Measurements from ENCODE around the gene PRKCA.

Gene PRKCA

DNA sequence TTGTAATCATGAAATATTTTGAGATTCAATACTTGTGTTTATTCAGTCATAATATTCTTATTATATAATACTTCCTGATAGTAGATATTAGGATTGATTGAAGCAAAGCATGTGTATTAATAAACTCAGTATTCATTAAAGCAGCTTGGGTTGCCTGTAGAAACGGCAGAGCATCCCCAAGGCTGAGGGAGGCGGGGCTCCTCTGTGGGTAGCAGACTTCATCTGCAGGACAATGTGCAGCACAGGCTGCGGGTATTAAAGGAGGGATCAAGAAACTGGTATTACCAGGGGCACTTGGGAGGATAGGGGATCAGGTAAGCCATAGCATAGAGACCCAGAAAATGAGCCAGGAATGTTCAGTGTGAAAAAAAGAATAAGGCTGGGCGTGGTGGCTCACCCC is 213.6 kb downstream of the PRKCA start:
- H3K27me3 ChIP-seq (ENCODE audit: control insufficient read depth, insufficient read depth, low read length): no peaks in the 10 kb centered on the region
- DNase-seq (ENCODE audit: low read depth, low spot score): no peak
- no peaks in the 10 kb centered on the region for H3K4me1 ChIP-seq (ENCODE audit: control insufficient read depth, insufficient read depth, low read length)
- no CpG with 5 or more reads among the region's 4 CpGs for whole genome bisulfite sequencing (ENCODE audit: insufficient coverage, insufficient read length)
- H3K9me3 ChIP-seq (ENCODE audit: control insufficient read depth, insufficient read depth, low read length): no peaks in the 10 kb centered on the region
- no peaks in the 10 kb centered on the region for H3K36me3 ChIP-seq (ENCODE audit: control insufficient read depth, insufficient read depth, low read length)
- no peak overlapping the region for H3K27ac ChIP-seq (ENCODE audit: low read length)
- H3K4me3 ChIP-seq (ENCODE audit: low read length): no peak overlapping the region

DNA sequence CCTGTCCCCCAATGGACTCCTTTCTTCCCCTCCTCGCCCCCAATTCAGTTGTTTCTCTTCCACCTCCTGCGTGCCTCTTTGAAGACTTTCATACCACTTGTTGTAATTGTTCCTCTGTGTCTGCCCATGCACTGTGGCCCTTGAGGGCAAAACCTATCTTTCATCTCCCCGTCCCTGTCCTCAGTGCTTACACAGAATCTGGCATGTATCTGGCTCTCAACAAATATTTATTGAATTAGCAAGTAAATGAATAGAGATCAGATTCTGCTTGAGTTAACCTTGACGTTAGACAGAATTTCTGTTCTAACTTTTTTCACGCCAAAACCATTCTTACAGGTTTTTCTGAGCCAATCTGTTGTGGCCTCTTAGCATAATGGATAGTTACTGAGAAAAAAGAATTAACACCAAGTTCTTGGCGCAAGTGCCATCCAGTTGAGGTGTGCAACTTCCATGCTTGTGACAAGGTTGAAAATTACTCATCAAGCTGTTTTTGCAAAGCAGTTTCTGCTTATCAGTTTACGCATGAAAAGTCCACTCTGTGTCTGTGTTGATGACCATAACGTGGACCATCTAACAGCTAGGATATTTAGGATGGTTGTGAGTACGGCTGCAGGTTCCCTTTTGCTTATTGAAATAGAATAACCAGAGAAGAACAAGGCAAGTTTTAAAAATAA is 215.1 kb downstream of the PRKCA start:
- Histone ChIP-seq H3K4me3 (ENCODE audit: low read length) (no peak overlapping the region), H3K27ac (ENCODE audit: low read length) (no peak overlapping the region), H3K9me3 (ENCODE audit: control insufficient read depth, insufficient read depth, low read length) (no peaks in the 10 kb centered on the region), H3K27me3 (ENCODE audit: control insufficient read depth, insufficient read depth, low read length) (no peaks in the 10 kb centered on the region), H3K36me3 (ENCODE audit: control insufficient read depth, insufficient read depth, low read length) (no peaks in the 10 kb centered on the region), H3K4me1 (ENCODE audit: control insufficient read depth, insufficient read depth, low read length) (no peaks in the 10 kb centered on the region)
- WGBS (ENCODE audit: insufficient coverage, insufficient read length): no CpG with 5 or more reads among the region's 9 CpGs
- no peak for DNase-seq (ENCODE audit: low read depth, low spot score)

DNA sequence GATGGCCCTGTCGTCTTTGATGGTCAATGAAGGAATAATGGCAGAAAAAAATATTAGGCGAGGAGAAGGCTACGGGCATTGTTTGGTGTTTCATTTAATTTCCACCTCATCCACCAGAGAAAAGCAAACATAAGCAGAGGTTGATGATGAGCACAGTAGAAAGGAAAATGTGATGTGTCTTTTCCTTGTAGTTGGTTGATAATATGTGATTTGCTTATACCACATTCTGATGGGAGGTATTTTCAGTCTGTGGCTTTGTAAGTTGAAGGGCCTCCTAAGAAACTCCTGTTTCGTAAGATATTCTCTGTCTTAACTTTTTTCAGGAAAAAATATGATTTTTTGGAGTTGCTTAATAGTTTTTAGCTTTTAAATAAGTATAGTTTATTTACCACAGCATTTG is 215.7 kb downstream of the PRKCA start:
- Histone ChIP-seq H3K9me3 (ENCODE audit: control insufficient read depth, insufficient read depth, low read length) (no peaks in the 10 kb centered on the region), H3K36me3 (ENCODE audit: control insufficient read depth, insufficient read depth, low read length) (no peaks in the 10 kb centered on the region), H3K4me1 (ENCODE audit: control insufficient read depth, insufficient read depth, low read length) (no peaks in the 10 kb centered on the region), H3K4me3 (ENCODE audit: low read length) (no peak overlapping the region), H3K27me3 (ENCODE audit: control insufficient read depth, insufficient read depth, low read length) (no peaks in the 10 kb centered on the region), H3K27ac (ENCODE audit: low read length) (no peak overlapping the region)
- WGBS (ENCODE audit: insufficient coverage, insufficient read length): no CpG with 5 or more reads among the region's 4 CpGs
- DNase-seq (ENCODE audit: low read depth, low spot score): no peak

DNA sequence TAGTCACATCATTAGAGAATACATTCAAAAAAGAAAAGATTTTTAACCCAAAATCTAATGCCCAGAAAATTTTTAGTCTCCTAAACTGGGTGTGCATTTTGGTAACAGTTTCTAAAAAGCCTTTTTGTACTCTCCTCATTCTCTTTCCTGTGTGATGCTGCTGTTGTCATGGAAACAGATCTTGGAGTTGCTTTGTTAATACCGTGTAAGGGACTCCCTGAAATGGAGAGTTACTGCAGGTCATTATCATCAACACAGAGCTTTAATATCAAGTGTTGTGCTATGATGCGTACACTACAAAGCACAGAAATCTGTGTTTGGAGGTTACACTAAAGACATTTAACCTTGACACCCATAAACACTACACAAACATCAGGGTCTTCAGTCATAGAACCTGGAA is 216.3 kb downstream of the PRKCA start:
- Histone ChIP-seq H3K9me3 (ENCODE audit: control insufficient read depth, insufficient read depth, low read length) (no peaks in the 10 kb centered on the region), H3K4me1 (ENCODE audit: control insufficient read depth, insufficient read depth, low read length) (no peaks in the 10 kb centered on the region), H3K27ac (ENCODE audit: low read length) (no peak overlapping the region), H3K27me3 (ENCODE audit: control insufficient read depth, insufficient read depth, low read length) (no peaks in the 10 kb centered on the region), H3K36me3 (ENCODE audit: control insufficient read depth, insufficient read depth, low read length) (no peaks in the 10 kb centered on the region), H3K4me3 (ENCODE audit: low read length) (no peak overlapping the region)
- no peak for DNase-seq (ENCODE audit: low read depth, low spot score)
- WGBS (ENCODE audit: insufficient coverage, insufficient read length): no CpG with 5 or more reads among the region's 2 CpGs

DNA sequence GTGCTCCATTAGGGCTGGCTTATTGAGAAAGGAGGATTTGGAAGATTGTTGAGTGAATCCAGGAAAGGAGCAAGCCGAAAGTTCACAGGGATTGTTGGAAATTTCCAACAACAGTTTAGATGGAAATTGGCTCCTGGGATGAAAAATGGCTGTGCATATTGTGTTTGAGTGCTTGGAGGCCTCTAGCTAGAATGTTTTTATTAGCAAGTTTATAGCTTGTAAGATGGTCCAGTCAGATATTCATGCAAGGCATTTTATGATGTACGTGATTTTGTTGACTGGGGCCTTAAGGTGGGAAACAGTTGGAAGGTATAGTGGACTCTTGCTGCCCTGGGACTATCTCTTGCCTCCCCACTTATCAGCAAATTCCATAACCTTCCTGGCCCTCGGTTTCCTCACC is 216.7 kb downstream of the PRKCA start:
- Histone ChIP-seq H3K4me1 (ENCODE audit: control insufficient read depth, insufficient read depth, low read length) (no peaks in the 10 kb centered on the region), H3K36me3 (ENCODE audit: control insufficient read depth, insufficient read depth, low read length) (no peaks in the 10 kb centered on the region), H3K27ac (ENCODE audit: low read length) (no peak overlapping the region), H3K4me3 (ENCODE audit: low read length) (no peak overlapping the region), H3K27me3 (ENCODE audit: control insufficient read depth, insufficient read depth, low read length) (no peaks in the 10 kb centered on the region), H3K9me3 (ENCODE audit: control insufficient read depth, insufficient read depth, low read length) (no peaks in the 10 kb centered on the region)
- no CpG with 5 or more reads among the region's 3 CpGs for WGBS (ENCODE audit: insufficient coverage, insufficient read length)
- no peak for DNase-seq (ENCODE audit: low read depth, low spot score)

DNA sequence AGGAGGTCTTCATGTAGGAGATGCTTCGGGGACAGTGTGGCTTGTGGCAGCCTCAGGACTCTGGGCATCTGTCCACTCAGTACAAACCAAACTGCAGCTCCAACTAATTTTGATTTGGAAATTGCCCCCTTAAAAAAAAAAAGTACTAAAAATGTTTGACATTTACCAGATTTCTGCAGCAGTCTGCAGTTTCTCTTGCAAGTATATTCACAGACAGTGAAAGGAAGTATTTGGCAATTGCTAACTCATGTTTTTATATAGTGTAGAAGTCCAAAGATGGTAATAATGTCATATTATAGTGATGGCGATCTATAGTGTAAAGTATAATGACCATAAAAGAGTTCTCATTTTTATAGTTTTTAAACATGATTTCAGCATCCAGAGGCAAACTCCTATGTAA is 218.6 kb downstream of the PRKCA start:
- H3K27ac ChIP-seq (ENCODE audit: low read length): no peak overlapping the region
- no peaks in the 10 kb centered on the region for H3K27me3 ChIP-seq (ENCODE audit: control insufficient read depth, insufficient read depth, low read length)
- no CpG with 5 or more reads among the region's 2 CpGs for WGBS (ENCODE audit: insufficient coverage, insufficient read length)
- no peaks in the 10 kb centered on the region for H3K4me1 ChIP-seq (ENCODE audit: control insufficient read depth, insufficient read depth, low read length)
- H3K9me3 ChIP-seq (ENCODE audit: control insufficient read depth, insufficient read depth, low read length): no peaks in the 10 kb centered on the region
- no peak overlapping the region for H3K4me3 ChIP-seq (ENCODE audit: low read length)
- no peaks in the 10 kb centered on the region for H3K36me3 ChIP-seq (ENCODE audit: control insufficient read depth, insufficient read depth, low read length)
- no peak for DNase-seq (ENCODE audit: low read depth, low spot score)

DNA sequence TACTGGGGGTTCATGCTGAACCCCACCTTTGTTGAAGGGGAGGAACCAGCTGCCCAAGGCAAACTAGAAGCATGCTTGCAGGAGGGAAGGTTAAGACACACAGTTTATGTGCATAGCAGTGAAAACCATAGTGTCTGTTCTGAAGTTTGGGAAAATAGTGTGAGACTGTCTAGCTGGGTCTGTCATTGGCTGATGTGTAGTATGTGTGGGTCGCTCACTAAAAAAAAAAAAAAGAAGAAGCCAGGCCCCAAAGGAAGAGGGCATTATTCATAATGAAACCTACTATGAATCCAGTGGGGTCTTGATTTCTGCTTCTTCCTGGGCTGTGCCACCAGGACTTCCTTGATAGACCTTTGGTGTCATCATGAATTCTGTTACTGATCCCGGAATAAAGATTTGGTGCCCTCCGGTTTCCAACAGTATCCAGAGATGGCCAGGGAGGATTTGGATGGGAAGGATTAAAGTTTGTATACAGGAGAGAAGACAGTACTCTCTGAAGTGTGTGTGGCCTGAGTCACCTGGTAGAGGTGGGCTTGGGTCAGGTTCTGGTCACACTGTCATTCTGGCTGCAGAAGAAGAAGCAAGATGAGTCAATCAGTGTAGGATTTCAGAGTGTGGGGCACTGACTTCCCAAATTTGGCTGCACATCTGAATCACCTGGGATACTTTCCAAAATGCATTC is 220.3 kb downstream of the PRKCA start:
- no peaks in the 10 kb centered on the region for H3K4me1 ChIP-seq (ENCODE audit: control insufficient read depth, insufficient read depth, low read length)
- WGBS (ENCODE audit: insufficient coverage, insufficient read length): no CpG with 5 or more reads among the region's 3 CpGs
- H3K27ac ChIP-seq (ENCODE audit: low read length): no peak overlapping the region
- H3K36me3 ChIP-seq (ENCODE audit: control insufficient read depth, insufficient read depth, low read length): no peaks in the 10 kb centered on the region
- no peaks in the 10 kb centered on the region for H3K27me3 ChIP-seq (ENCODE audit: control insufficient read depth, insufficient read depth, low read length)
- H3K9me3 ChIP-seq (ENCODE audit: control insufficient read depth, insufficient read depth, low read length): no peaks in the 10 kb centered on the region
- no peak for DNase-seq (ENCODE audit: low read depth, low spot score)
- H3K4me3 ChIP-seq (ENCODE audit: low read length): no peak overlapping the region

DNA sequence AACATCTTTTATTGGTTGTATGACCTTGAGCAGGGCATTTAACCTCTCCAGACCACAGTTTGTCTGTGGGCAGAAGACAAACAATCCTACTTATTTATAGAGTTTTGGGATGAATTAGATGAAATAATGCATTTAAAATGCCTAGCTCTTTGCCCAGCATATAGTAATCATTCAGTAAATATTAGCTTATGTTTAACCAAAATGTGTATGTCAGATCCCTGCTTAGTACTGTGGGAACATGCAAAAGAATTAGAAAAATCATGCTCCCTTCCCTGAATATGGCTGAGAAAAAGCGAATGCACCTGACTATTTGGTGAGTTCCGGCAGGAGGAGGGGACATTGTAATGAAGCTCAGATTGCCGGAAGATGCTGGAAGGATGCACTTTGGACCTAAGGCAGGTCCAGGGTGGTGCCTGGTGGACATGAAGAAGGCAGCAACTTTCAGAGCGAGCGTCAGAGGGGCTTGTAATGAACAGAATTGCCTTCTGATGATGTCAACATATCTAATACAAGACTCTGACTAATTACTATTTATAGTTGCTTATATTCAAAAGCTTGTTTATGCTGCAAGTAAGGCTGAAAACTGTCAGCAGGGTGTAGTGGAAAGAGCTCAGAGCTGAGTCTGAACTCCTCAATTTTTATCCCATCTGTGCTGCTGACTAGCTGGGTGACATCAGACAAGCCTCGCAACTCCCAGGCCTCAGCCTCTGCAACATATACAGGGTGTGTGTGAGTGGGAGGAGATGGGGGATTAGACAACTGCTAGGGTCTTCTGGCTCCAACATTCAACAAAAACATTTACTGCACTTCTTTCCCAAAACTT is 221.2 kb downstream of the PRKCA start:
- Histone ChIP-seq H3K36me3 (ENCODE audit: control insufficient read depth, insufficient read depth, low read length) (no peaks in the 10 kb centered on the region), H3K27me3 (ENCODE audit: control insufficient read depth, insufficient read depth, low read length) (no peaks in the 10 kb centered on the region), H3K9me3 (ENCODE audit: control insufficient read depth, insufficient read depth, low read length) (no peaks in the 10 kb centered on the region), H3K4me3 (ENCODE audit: low read length) (no peak overlapping the region), H3K27ac (ENCODE audit: low read length) (no peak overlapping the region), H3K4me1 (ENCODE audit: control insufficient read depth, insufficient read depth, low read length) (no peaks in the 10 kb centered on the region)
- whole genome bisulfite sequencing (ENCODE audit: insufficient coverage, insufficient read length): no CpG with 5 or more reads among the region's 6 CpGs
- DNase-seq (ENCODE audit: low read depth, low spot score): no peak

DNA sequence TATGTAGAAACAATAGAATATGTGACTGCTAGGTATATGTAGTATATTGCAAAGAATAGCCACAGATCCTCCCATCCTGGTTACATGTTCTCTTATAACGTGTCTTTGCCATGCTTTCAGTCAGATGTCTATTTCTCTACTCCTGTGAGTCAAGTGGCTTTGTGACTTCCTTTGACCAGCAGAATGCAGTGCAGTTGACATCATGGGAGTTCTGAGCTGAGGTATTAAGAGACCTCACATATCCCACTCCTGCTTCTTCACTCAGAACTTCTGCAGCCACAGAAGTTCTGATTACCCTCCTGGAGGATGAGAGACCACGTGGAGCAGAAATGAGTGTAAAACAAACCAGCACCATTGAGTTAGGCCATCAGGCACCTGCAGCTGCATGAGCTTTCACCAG is 222.5 kb downstream of the PRKCA start:
- H3K4me3 ChIP-seq (ENCODE audit: low read length): no peak overlapping the region
- DNase-seq (ENCODE audit: low read depth, low spot score): no peak
- no CpG with 5 or more reads among the region's 2 CpGs for WGBS (ENCODE audit: insufficient coverage, insufficient read length)
- H3K27me3 ChIP-seq (ENCODE audit: control insufficient read depth, insufficient read depth, low read length): no peaks in the 10 kb centered on the region
- no peaks in the 10 kb centered on the region for H3K9me3 ChIP-seq (ENCODE audit: control insufficient read depth, insufficient read depth, low read length)
- no peaks in the 10 kb centered on the region for H3K4me1 ChIP-seq (ENCODE audit: control insufficient read depth, insufficient read depth, low read length)
- H3K27ac ChIP-seq (ENCODE audit: low read length): no peak overlapping the region
- H3K36me3 ChIP-seq (ENCODE audit: control insufficient read depth, insufficient read depth, low read length): no peaks in the 10 kb centered on the region

DNA sequence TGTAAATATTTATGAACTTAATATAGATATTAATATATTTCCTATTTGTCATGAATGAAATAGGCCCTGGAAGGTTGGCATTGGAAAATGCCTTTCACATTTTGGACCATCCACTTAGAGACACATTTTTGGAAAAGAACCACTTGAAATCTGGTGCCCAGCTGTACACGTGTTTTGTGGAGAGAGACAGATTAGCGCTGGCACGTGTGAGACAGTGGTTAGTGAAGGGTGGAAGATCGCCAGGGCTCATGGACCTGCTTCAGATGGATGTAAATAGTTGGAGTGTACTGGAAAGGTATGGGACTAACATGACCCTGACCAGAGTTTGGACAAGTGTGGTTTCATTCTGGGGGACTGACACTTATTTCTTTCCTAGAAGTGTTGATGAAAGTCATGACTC is 222.9 kb downstream of the PRKCA start:
- no CpG with 5 or more reads among the region's 4 CpGs for WGBS (ENCODE audit: insufficient coverage, insufficient read length)
- no peak for DNase-seq (ENCODE audit: low read depth, low spot score)
- H3K27me3 ChIP-seq (ENCODE audit: control insufficient read depth, insufficient read depth, low read length): no peaks in the 10 kb centered on the region
- no peaks in the 10 kb centered on the region for H3K9me3 ChIP-seq (ENCODE audit: control insufficient read depth, insufficient read depth, low read length)
- no peaks in the 10 kb centered on the region for H3K36me3 ChIP-seq (ENCODE audit: control insufficient read depth, insufficient read depth, low read length)
- H3K27ac ChIP-seq (ENCODE audit: low read length): no peak overlapping the region
- no peaks in the 10 kb centered on the region for H3K4me1 ChIP-seq (ENCODE audit: control insufficient read depth, insufficient read depth, low read length)
- H3K4me3 ChIP-seq (ENCODE audit: low read length): no peak overlapping the region

All from iPS DF 6.9 (cell line).